Common myeloid progenitor, CD34-positive (primary cell): Measurements from ENCODE around the gene TNFSF8.

Experiments
- CTCF ChIA-PET: fragments of 350-600 bp; sonication (Branson Sonifier 250); formaldehyde crosslinking; loops from one replicate; lab custom pipeline; 2021; ENCODE audit warnings: antibody characterized with exemption; lab: Charles Lee
- POLR2A ChIA-PET: fragments of 350-600 bp; sonication (Branson Sonifier 250); formaldehyde crosslinking; loops from one replicate; lab custom pipeline; 2021; ENCODE audit warnings: antibody characterized with exemption; lab: Charles Lee
- DNase-seq, 3 donors: peaks; one replicate each; pipeline versions ENCODE4 v3.0.0 to v3.0.0-alpha.2; 2013
- H3K27ac ChIP-seq, 2 experiments: 1 replicate in 1 of 2; 2 replicates in 1 of 2; pipeline ENCODE4 v1.7.0; 2013; ENCODE audit warnings: inconsistent platforms in 2 of 2, low read length in 2 of 2, mild to moderate bottlenecking in 2 of 2, low read depth in 1 of 2, moderate library complexity in 1 of 2; ENCODE audit not compliant: severe bottlenecking in 2 of 2, insufficient read depth in 1 of 2, poor library complexity in 1 of 2
- H3K27me3 ChIP-seq, 5 experiments: replicated peaks in 2 of 5; 1 replicate in 3 of 5; 2 replicates in 2 of 5; pipeline versions ENCODE4 v1.6.1 to v1.7.0; 2013; ENCODE audit warnings: low read length in 4 of 5, mild to moderate bottlenecking in 2 of 5, moderate library complexity in 2 of 5, inconsistent platforms in 1 of 5; ENCODE audit not compliant: insufficient read depth in 5 of 5, control insufficient read depth in 4 of 5
- H3K36me3 ChIP-seq, 4 experiments: 1 replicate in 2 of 4; 2 replicates in 2 of 4; pipeline versions ENCODE4 v1.6.1 to v1.7.0; 2013; ENCODE audit warnings: low read length in 3 of 4, control low read depth in 1 of 4, mild to moderate bottlenecking in 1 of 4; ENCODE audit not compliant: control insufficient read depth in 4 of 4, insufficient read depth in 4 of 4
- H3K4me1 ChIP-seq, 4 experiments: 1 replicate in 3 of 4; 2 replicates in 1 of 4; pipeline versions ENCODE4 v1.6.1 to v1.7.1; 2013; ENCODE audit warnings: low read length in 3 of 4, mild to moderate bottlenecking in 3 of 4, control low read depth in 1 of 4, inconsistent platforms in 1 of 4, moderate library complexity in 1 of 4; ENCODE audit not compliant: control insufficient read depth in 4 of 4, insufficient read depth in 4 of 4; ENCODE audit errors: control extremely low read depth in 1 of 4
- H3K4me3 ChIP-seq, 7 experiments: 1 replicate in 4 of 7; 2 replicates in 3 of 7; pipeline versions ENCODE4 v1.5.1 to v1.7.0; 2013; ENCODE audit warnings: mild to moderate bottlenecking in 7 of 7, low read length in 6 of 7, moderate library complexity in 6 of 7, inconsistent platforms in 2 of 7, low read depth in 2 of 7, control low read depth in 1 of 7; ENCODE audit not compliant: insufficient read depth in 4 of 7, control insufficient read depth in 1 of 7; ENCODE audit errors: extremely low read depth in 1 of 7
- H3K9me3 ChIP-seq, 5 experiments: 1 replicate in 4 of 5; 2 replicates in 1 of 5; pipeline versions ENCODE4 v1.6.1 to v1.7.1; 2013; ENCODE audit warnings: low read length in 4 of 5, mild to moderate bottlenecking in 2 of 5, inconsistent platforms in 1 of 5, low read depth in 1 of 5, moderate library complexity in 1 of 5; ENCODE audit not compliant: control insufficient read depth in 4 of 5, insufficient read depth in 2 of 5; ENCODE audit errors: control extremely low read depth in 1 of 5
- WGBS: methylation state at CpG from one replicate; pipeline ENCODE4 v1.1.5; 2013; ENCODE audit not compliant: insufficient coverage; 5-methylcytosine and 5-hydroxymethylcytosine counted together

The TNFSF8 gene

DNA sequence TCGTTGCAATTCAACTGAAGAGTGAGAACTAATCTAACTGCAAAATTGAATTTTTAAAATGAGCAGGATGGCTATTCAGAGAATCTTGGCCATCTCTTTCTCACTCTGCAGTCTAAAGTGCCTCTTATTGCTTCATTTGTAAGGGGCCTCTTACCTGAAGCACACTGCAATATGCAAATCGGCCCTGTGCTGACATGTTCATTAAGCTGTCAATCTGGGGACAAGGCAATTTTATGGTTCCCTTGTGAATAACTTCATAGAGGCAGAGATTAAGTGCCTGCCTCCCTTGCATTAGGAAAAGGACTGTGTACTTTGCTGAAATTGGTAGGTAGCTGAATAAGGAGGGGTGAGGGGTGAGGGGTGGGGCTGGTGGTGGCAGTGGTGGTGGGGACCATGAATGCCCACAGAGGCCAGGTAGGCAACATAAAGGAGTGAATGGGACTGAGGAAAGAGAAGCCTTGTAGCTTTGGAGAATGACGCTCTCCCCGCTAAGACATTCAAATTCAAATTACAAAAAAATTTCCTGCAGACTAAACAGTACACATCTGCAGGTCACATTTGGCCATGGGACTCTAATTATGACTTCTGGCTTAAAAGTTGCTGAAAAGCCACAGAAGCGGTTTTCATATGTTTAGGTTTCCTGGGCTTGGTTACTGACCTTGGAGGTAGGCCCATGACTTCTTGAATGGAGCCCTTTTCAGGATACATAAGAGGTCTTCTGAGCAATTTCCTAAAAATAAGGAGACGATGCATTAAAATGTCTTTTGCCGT is 25.0 kb downstream of the TNFSF8 start:
- no peak overlapping the region for H3K27ac ChIP-seq
- CTCF ChIA-PET: interaction anchor here (1.0 to 13.4 kb wide), 10 partner anchors 16 to 454 kb away, joined by 3 to 188 read pairs (median 7); partner anchors contain the start of gene TEX48
- 98% methylated on average over 5 of the region's 7 CpGs for WGBS
- no peaks in the 10 kb centered on the region for H3K27me3 ChIP-seq
- DNase-seq: no peak
- peaks cover 0 to 10% (median 5%) of the 10 kb centered on the region in 4 experiments for H3K4me1 ChIP-seq
- no peak overlapping the region for H3K4me3 ChIP-seq
- no peaks in the 10 kb centered on the region for H3K9me3 ChIP-seq
- POLR2A ChIA-PET: no interaction called here
- H3K36me3 ChIP-seq: peaks cover 0 to 41% (median 11%) of the 10 kb centered on the region in 4 experiments

DNA sequence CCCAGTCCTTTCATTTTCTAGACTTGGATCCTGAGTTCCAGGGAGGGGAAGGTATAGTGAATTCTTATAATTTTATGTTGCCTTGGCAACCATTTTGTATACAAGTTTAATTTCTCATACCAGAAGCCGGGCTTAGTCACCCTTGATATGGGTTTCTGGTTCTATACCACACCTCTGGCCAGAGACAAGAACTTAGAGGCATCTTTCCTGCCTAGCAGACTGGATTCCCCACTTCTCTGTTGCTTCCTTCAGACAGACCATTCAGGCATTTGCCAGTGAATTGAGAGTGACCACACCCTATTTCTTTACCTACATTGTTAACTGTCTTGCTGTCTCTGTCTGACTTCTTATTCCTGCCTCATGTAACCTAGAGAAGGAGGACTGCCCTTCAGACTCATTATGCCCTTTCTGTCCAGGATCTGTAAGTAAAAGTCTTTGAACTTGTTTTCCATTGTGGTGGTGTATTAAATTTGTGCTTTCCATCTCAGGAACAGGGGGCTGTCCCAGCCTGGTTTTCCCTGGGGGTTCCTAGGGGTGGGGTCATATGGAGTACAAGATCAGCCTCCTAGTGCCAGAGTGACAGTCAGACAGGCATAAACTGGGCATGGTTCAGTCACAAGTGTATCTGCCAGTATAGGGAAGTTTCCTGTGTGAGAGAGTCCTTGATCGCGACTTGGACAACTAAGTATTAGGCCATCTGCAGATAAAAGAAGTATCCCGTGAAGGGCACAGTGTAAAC is 27.4 kb downstream of the TNFSF8 start:
- Histone ChIP-seq H3K36me3 (peaks cover 0 to 35% (median 11%) of the 10 kb centered on the region in 4 experiments), H3K27me3 (no peaks in the 10 kb centered on the region), H3K9me3 (no peaks in the 10 kb centered on the region), H3K4me3 (no peak overlapping the region), H3K27ac (no peak overlapping the region), H3K4me1 (peaks cover 9 to 23% (median 18%) of the 10 kb centered on the region in 4 experiments)
- POLR2A ChIA-PET: no interaction called here
- CTCF ChIA-PET: interaction anchor here (1.6 to 13.4 kb wide), 2 partner anchors 19 to 164 kb away, joined by 5 to 188 read pairs; no protein-coding TSS in a partner anchor
- WGBS: 100% methylated on average over 1 of the region's 4 CpGs
- no peak for DNase-seq

DNA sequence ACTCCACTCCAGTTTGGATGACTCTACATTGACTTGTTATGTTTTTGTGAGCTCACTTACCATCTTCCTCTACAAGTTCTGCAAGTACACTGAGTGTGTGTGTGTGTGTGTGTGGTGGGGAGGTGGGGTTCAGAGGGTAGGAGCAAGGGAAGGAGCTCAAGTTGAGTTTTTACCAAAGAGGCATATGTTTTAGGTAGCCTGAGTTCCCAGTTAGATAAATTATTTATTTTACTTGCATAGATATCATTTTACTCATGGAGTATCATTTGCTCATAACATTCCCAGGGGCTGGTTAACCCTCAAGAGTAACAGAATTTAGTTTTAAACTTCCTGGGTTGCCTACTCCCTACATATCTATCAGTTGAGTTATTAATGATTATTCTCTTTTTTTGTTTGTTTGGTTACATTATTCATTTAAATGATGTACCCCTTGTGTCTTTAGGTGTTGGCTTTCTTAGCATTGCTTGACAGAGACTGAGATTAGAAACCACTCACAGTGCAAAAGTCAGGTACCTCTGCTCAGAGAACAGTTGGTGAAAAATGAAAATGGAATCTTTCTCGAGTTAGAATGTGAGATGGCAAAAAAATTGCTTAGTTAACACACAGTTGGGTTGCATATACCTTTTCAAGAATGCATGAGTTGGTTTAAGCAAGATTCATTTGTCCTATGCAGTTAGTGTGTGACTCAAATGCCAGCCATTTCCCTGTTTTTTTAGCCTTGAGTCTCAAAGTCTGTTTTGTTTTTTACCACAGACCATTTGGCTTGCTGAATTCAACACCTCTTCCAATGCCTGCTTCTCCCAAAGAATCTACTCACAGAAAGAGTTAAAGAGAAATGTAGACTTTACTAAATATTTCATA is 29.2 kb downstream of the TNFSF8 start:
- POLR2A ChIA-PET: no interaction called here
- no peak overlapping the region for H3K4me3 ChIP-seq
- DNase-seq: no peak
- WGBS: 71% methylated on average over 1 of the region's 1 CpG
- no peak overlapping the region for H3K27ac ChIP-seq
- H3K27me3 ChIP-seq: no peaks in the 10 kb centered on the region
- H3K9me3 ChIP-seq: no peaks in the 10 kb centered on the region
- peaks cover 9 to 27% (median 20%) of the 10 kb centered on the region in 4 experiments for H3K4me1 ChIP-seq
- peaks cover 0 to 35% (median 11%) of the 10 kb centered on the region in 4 experiments for H3K36me3 ChIP-seq
- CTCF ChIA-PET: interaction anchor here (1.3 to 13.4 kb wide), 6 partner anchors 9 to 496 kb away, joined by 3 to 188 read pairs (median 6); no protein-coding TSS in a partner anchor

DNA sequence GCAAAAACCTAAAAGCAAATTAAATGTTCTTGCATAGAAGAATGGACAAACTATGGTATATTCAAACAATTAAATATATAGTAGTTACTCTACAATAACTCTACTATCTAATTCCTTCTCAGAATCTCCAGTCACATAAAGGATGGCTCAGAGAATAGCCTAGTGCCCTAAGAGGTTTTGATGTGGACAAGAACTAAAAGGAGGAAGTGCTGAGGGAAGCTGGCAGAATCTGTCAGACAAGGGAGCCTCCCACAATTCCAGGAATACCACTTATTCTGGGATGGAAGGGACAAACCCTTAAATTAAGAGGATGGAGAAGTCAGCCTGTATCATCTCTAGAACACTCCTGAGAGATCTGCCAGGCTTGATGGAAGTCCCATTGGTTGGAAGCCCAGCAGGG is 30.4 kb downstream of the TNFSF8 start:
- Histone ChIP-seq H3K4me3 (no peak overlapping the region), H3K9me3 (no peaks in the 10 kb centered on the region), H3K27me3 (no peaks in the 10 kb centered on the region), H3K27ac (no peak overlapping the region), H3K4me1 (peaks cover 10 to 29% (median 20%) of the 10 kb centered on the region in 4 experiments), H3K36me3 (peaks cover 0 to 30% (median 11%) of the 10 kb centered on the region in 4 experiments)
- ChIA-PET POLR2A (no interaction called here), CTCF (interaction anchor here (0.9 to 13.4 kb wide), 13 partner anchors 9 to 494 kb away, joined by 3 to 188 read pairs (median 4); no protein-coding TSS in a partner anchor)
- DNase-seq: no peak

DNA sequence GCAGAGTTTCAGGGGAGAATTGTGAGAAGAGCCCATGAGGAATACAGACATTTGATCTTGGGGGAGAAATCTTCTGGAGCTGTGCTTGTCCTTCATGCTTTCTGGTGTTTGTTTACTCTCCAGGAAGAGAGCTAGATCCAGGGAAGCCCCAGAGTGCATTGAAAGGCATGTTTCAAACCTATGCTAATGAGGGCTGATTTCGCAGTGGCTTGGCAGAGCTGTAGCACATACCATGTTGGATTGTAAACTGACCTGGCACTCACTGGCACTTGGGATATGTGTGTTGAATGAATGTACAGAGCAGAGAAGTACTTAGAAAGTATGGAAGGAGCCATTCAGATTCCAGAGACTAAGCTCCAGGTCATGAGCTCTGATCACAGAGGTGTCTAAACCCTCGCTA is 30.9 kb downstream of the TNFSF8 start:
- 100% methylated on average over 1 of the region's 2 CpGs for WGBS
- Histone ChIP-seq H3K4me1 (peaks cover 14 to 34% (median 20%) of the 10 kb centered on the region in 4 experiments), H3K27ac (no peak overlapping the region), H3K27me3 (no peaks in the 10 kb centered on the region), H3K9me3 (no peaks in the 10 kb centered on the region), H3K4me3 (no peak overlapping the region), H3K36me3 (peaks cover 0 to 26% (median 11%) of the 10 kb centered on the region in 4 experiments)
- DNase-seq: no peak
- CTCF ChIA-PET: interaction anchor here (0.9 to 13.4 kb wide), 16 partner anchors 7 to 494 kb away, joined by 3 to 188 read pairs (median 4); no protein-coding TSS in a partner anchor
- POLR2A ChIA-PET: no interaction called here

DNA sequence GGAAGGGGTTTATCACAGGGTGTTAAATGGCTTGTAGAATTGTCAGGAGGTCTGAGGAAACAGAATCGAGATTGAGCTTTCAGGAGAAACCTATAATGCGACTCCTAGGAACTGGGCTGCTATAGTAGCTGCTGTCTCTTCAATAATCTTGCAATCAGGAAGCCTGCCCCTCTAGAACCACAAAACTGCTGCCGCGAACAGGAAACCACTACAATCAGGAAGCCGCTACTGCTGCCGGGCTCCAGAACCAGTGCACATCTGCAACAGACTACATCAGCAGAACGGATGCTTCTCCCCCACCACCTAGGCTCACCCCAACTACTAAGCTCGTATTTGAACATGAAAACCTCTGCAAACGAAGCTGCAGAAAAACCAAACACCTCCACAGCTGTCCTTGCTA is 31.6 kb downstream of the TNFSF8 start:
- CTCF ChIA-PET: interaction anchor here (0.8 to 13.4 kb wide), 12 partner anchors 8 to 465 kb away, joined by 3 to 188 read pairs (median 4); no protein-coding TSS in a partner anchor
- DNase-seq: peak; percentile 85 to 96 (median 95)
- POLR2A ChIA-PET: interaction anchor here (0.5 kb wide), 1 partner anchor 185 kb away, joined by 4 read pairs; no protein-coding TSS in a partner anchor
- peak overlapping the region in 1 of 7 experiments; percentile 49 for H3K4me3 ChIP-seq
- peaks cover 14 to 41% (median 20%) of the 10 kb centered on the region in 4 experiments for H3K4me1 ChIP-seq
- peaks cover 0 to 19% (median 8%) of the 10 kb centered on the region in 4 experiments for H3K36me3 ChIP-seq
- no peaks in the 10 kb centered on the region for H3K27me3 ChIP-seq
- WGBS: 0% methylated on average over 3 of the region's 9 CpGs
- H3K27ac ChIP-seq: no peak overlapping the region
- H3K9me3 ChIP-seq: no peaks in the 10 kb centered on the region
